CD14-positive monocyte (primary cell): ENCODE results near the gene SLC6A1. TPM values are rescaled to one million over a fixed set of nuclear protein-coding genes. Genes with fewer than 3 reads are reported as not detected.
A peak's percentile ranks its signal among the peaks of the same experiment; 100 is the strongest.

ENCODE experiments used
- DNase-seq, 3 donors: peaks; one replicate each; pipeline ENCODE4 v3.0.0-alpha.2; 2011 to 2022
- H2AFZ ChIP-seq: 2 replicates; pipeline ENCODE4 v1.6.0; 2012; ENCODE audit warnings: mild to moderate bottlenecking, low read depth, low read length, inconsistent platforms; ENCODE audit not compliant: insufficient read depth, poor library complexity, severe bottlenecking
- H3K27ac ChIP-seq, 2 donors: 1 replicate in 1 of 2; 2 replicates in 1 of 2; pipeline ENCODE4 v1.5.1; 2012 to 2013; ENCODE audit warnings: low read length in 2 of 2, control low read depth in 1 of 2, inconsistent platforms in 1 of 2, low read depth in 1 of 2, mild to moderate bottlenecking in 1 of 2
- H3K27me3 ChIP-seq, 2 donors: one replicate each; pipeline versions ENCODE4 v1.6.0 to v1.6.1; 2011 to 2013; ENCODE audit warnings: low read length in 2 of 2; ENCODE audit not compliant: control insufficient read depth in 2 of 2, insufficient read depth in 2 of 2
- H3K36me3 ChIP-seq, 2 donors: replicated peaks in 1 of 2; 1 replicate in 1 of 2; 2 replicates in 1 of 2; pipeline versions ENCODE4 v1.5.1 to v1.6.1; 2012 to 2013; ENCODE audit warnings: low read length in 2 of 2, control low read depth in 1 of 2, inconsistent platforms in 1 of 2, mild to moderate bottlenecking in 1 of 2; ENCODE audit not compliant: insufficient read depth in 2 of 2, control insufficient read depth in 1 of 2
- H3K4me1 ChIP-seq, 2 donors: 1 replicate in 1 of 2; 2 replicates in 1 of 2; pipeline versions ENCODE4 v1.5.1 to v1.6.1; 2012 to 2013; ENCODE audit warnings: low read length in 2 of 2, control low read depth in 1 of 2, inconsistent platforms in 1 of 2, mild to moderate bottlenecking in 1 of 2, moderate library complexity in 1 of 2; ENCODE audit not compliant: insufficient read depth in 2 of 2, control insufficient read depth in 1 of 2
- H3K4me2 ChIP-seq: replicated peaks from 2 replicates; pipeline ENCODE3; 2012; ENCODE audit warnings: low read length, moderate library complexity, mild to moderate bottlenecking; ENCODE audit not compliant: poor library complexity, severe bottlenecking; ENCODE audit errors: extremely low read depth
- H3K4me3 ChIP-seq, 3 experiments: fragments of 200-600 bp in 1 of 3; sonication (generic) in 1 of 3; replicated peaks in 1 of 3; 1 replicate in 2 of 3; 2 replicates in 1 of 3; pipeline ENCODE4 v1.5.1; 2011 to 2013; ENCODE audit warnings: low read length in 3 of 3, mild to moderate bottlenecking in 3 of 3, control low read depth in 2 of 3, low read depth in 2 of 3, inconsistent platforms in 1 of 3, moderate library complexity in 1 of 3
- H3K79me2 ChIP-seq: 2 replicates; pipeline ENCODE4 v1.6.0; 2012; ENCODE audit warnings: mild to moderate bottlenecking, control low read depth, inconsistent platforms, low read length, moderate library complexity; ENCODE audit not compliant: insufficient read depth
- H3K9ac ChIP-seq: 2 replicates; pipeline ENCODE4 v1.6.0; 2017; ENCODE audit warnings: low read length, mild to moderate bottlenecking; ENCODE audit not compliant: insufficient read depth, poor library complexity, severe bottlenecking
- H3K9me3 ChIP-seq, 2 donors: replicated peaks in 1 of 2; 1 replicate in 1 of 2; 2 replicates in 1 of 2; pipeline versions ENCODE4 v1.5.1 to v1.6.1; 2012 to 2013; ENCODE audit warnings: low read length in 2 of 2, control low read depth in 1 of 2; ENCODE audit not compliant: control insufficient read depth in 1 of 2, insufficient read depth in 1 of 2
- H4K20me1 ChIP-seq: 2 replicates; pipeline ENCODE4 v1.6.0; 2012; ENCODE audit warnings: mild to moderate bottlenecking, low read length, control low read depth, moderate library complexity; ENCODE audit not compliant: insufficient read depth
- H3K27ac Mint-ChIP-seq, 7 donors: one replicate each; pipeline ENCODE4 v1.8.0; 2020; ENCODE audit warnings: mild to moderate bottlenecking in 7 of 7, mixed read lengths in 7 of 7, moderate library complexity in 6 of 7, inconsistent platforms in 2 of 7
- H3K27me3 Mint-ChIP-seq, 3 donors: one replicate each; pipeline ENCODE4 v1.8.0; 2021 to 2022; ENCODE audit warnings: low read depth in 3 of 3, mild to moderate bottlenecking in 3 of 3, mixed read lengths in 3 of 3, moderate library complexity in 3 of 3, inconsistent platforms in 1 of 3
- H3K36me3 Mint-ChIP-seq, 2 donors: one replicate each; pipeline ENCODE4 v1.8.0; 2020; ENCODE audit warnings: mixed read lengths in 2 of 2, inconsistent platforms in 1 of 2, mild to moderate bottlenecking in 1 of 2
- H3K4me1 Mint-ChIP-seq: one replicate; pipeline ENCODE4 v1.8.0; 2020; ENCODE audit warnings: mild to moderate bottlenecking, mixed read lengths
- H3K4me3 Mint-ChIP-seq, 2 donors: one replicate each; pipeline ENCODE4 v1.8.0; 2020; ENCODE audit warnings: mild to moderate bottlenecking in 2 of 2, mixed read lengths in 2 of 2, moderate library complexity in 1 of 2
- H3K9me3 Mint-ChIP-seq, 7 donors: one replicate each; pipeline ENCODE4 v1.8.0; 2020 to 2022; ENCODE audit warnings: mixed read lengths in 7 of 7, mild to moderate bottlenecking in 6 of 7, moderate library complexity in 6 of 7, inconsistent platforms in 2 of 7
- CTCF ChIP-seq: fragments of 200-600 bp; IDR thresholded peaks from one replicate; pipeline ENCODE4 v1.8.0; 2022; ENCODE audit warnings: antibody characterized with exemption, mild to moderate bottlenecking
- WGBS: methylation state at CpG from one replicate; pipeline ENCODE4 v1.1.5; 2013; ENCODE audit warnings: missing lambda C conversion rate; ENCODE audit not compliant: insufficient coverage; 5-methylcytosine and 5-hydroxymethylcytosine counted together
- intact Hi-C, 2 donors: fragments of 100-400 bp; cut with micrococcal nuclease; formaldehyde crosslinking; loops; one replicate each; pipeline versions ENCODE4 v1.15.0 to v1.15.1; 2023
- polyA plus RNA-seq, 3 donors: library from polyadenylated mRNA; depleted of rRNA in 1 of 3; unstranded in 2 of 3; stranded (reverse) in 1 of 3; fragments of 300-500 nt in 2 of 3; fragments of >200 nt in 1 of 3; fragmentation: Illumina TruSeq in 2 of 3; gene quantifications; 1 replicate in 2 of 3; 2 replicates in 1 of 3; pipeline ENCODE4 v1.2.3, GENCODE V29; 2012 to 2021

The SLC6A1 gene
- polyA plus RNA-seq, 3 donors, result not detected

- intact Hi-C loops, result loop anchor here in 1 of 2 donors (10.0 kb wide), 1 partner anchor 296 kb away; no protein-coding TSS in a partner anchor
- H3K4me3 Mint-ChIP-seq, result peak overlapping the region in 1 of 2 donors; percentile 24
- H3K27ac ChIP-seq, result no peak overlapping the region
These were observed 58.2 kb downstream of the SLC6A1 start for GRCh38 chr3:11050666-11051323.

GRCh38 chr3:11053926-11054503, 61.5 kb downstream of the SLC6A1 start:
- no peaks in the 10 kb centered on the region for H4K20me1 ChIP-seq
- H3K27ac Mint-ChIP-seq, result no peak overlapping the region
- H2AFZ ChIP-seq, result no peak overlapping the region
- intact Hi-C loops, result loop anchor here in 1 of 2 donors (10.0 kb wide), 1 partner anchor 299 kb away; no protein-coding TSS in a partner anchor
- H3K4me2 ChIP-seq, result no peak overlapping the region
- H3K9me3 Mint-ChIP-seq, result no peaks in the 10 kb centered on the region
- H3K4me1 Mint-ChIP-seq, result peaks cover 2% of the 10 kb centered on the region
- TF ChIP-seq CTCF, result no peak
- H3K79me2 ChIP-seq, result no peaks in the 10 kb centered on the region
- no peaks in the 10 kb centered on the region for H3K9me3 ChIP-seq
- H3K27me3 ChIP-seq, result peaks cover 0 to 8% of the 10 kb centered on the region in 2 donors
- no peak for DNase-seq
- no peak overlapping the region for H3K4me3 ChIP-seq
- no peak overlapping the region for H3K27ac ChIP-seq
- no peaks in the 10 kb centered on the region for H3K36me3 Mint-ChIP-seq
- H3K4me1 ChIP-seq, result no peaks in the 10 kb centered on the region
- 95% methylated on average over 5 of the region's 8 CpGs for WGBS
- H3K4me3 Mint-ChIP-seq, result no peak overlapping the region
- H3K9ac ChIP-seq, result no peak overlapping the region
- H3K27me3 Mint-ChIP-seq, result peaks cover 19 to 34% (median 26%) of the 10 kb centered on the region in 3 donors
- H3K36me3 ChIP-seq, result no peaks in the 10 kb centered on the region

More at GRCh38 chr3:11050666-11051323, 58.2 kb downstream of the SLC6A1 start:
- DNase-seq, result peak in 1 of 3 donors; percentile 21
- Histone ChIP-seq H3K9ac (no peak overlapping the region), H3K27me3 (peaks cover 0 to 7% of the 10 kb centered on the region in 2 donors), H3K36me3 (no peaks in the 10 kb centered on the region), H3K9me3 (no peaks in the 10 kb centered on the region), H2AFZ (no peak overlapping the region), H3K4me2 (no peak overlapping the region), H3K4me3 (no peak overlapping the region), H3K4me1 (no peaks in the 10 kb centered on the region), H4K20me1 (no peaks in the 10 kb centered on the region), H3K79me2 (no peaks in the 10 kb centered on the region)
- no peak overlapping the region for H3K27ac Mint-ChIP-seq
- H3K27me3 Mint-ChIP-seq, result peaks cover 14 to 31% (median 16%) of the 10 kb centered on the region in 3 donors
- H3K4me1 Mint-ChIP-seq, result peaks cover 2% of the 10 kb centered on the region
- no peaks in the 10 kb centered on the region for H3K36me3 Mint-ChIP-seq
- no peak for TF ChIP-seq CTCF
- no peaks in the 10 kb centered on the region for H3K9me3 Mint-ChIP-seq
- 42% methylated on average over 4 of the region's 11 CpGs for WGBS
